Suprapubic skin (tissue), 4 donors: ENCODE measurements around the gene MDFI.

Source experiments
- EP300 ChIP-seq: sonication (generic); formaldehyde crosslinking; IDR thresholded peaks from one replicate; pipeline ENCODE4 v1.6.1; 2017; ENCODE audit warnings: antibody characterized with exemption
- POLR2A ChIP-seq, 2 donors: fragments of 450-650 bp; IDR thresholded peaks; one replicate each; pipeline ENCODE4 v1.6.1; 2017; ENCODE audit warnings: antibody characterized with exemption in 2 of 2, mild to moderate bottlenecking in 2 of 2, moderate library complexity in 2 of 2
- POLR2AphosphoS5 ChIP-seq, 3 donors: sonication (generic); formaldehyde crosslinking; IDR thresholded peaks; one replicate each; pipeline ENCODE4 v1.6.1; 2017; ENCODE audit warnings: antibody characterized with exemption in 3 of 3
- TF ChIP-seq, protein P1 (sequence below), 2 donors: fragments of 200-600 bp in 1 of 2; fragments of 450-650 bp in 1 of 2; sonication (generic) in 1 of 2; IDR thresholded peaks; one replicate each; pipeline ENCODE4 v1.5.1; 2016 to 2019; ENCODE audit warnings: antibody characterized with exemption in 2 of 2, mild to moderate bottlenecking in 1 of 2, moderate library complexity in 1 of 2

DNA sequence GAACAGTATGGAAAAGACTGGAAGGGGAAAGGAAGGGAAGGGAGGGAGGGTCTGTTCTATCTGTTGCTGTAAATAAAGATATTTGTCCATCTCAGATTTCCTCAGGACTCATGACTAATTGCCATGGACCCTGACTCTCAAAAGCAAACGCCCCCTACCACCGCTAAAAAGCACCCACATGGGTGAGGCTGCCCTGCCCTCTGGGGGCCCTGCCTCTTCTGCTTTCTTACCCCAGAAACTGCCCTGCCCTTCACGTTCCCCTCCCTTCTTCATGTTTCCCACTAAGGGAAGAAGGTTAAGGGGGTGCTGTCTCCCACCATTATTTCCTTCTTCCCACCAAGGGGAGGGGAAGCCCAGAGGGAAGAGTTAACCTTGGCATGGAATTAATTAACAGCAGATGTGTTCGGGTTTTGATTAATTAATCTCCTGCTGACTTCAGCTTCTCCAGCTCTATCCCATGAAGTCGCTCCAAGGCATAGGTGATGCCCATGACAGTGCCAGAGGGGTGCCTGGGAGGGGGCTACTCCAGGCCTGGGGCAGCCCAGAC is 16.0 kb downstream of the MDFI start:
- TF ChIP-seq, protein P1, sequence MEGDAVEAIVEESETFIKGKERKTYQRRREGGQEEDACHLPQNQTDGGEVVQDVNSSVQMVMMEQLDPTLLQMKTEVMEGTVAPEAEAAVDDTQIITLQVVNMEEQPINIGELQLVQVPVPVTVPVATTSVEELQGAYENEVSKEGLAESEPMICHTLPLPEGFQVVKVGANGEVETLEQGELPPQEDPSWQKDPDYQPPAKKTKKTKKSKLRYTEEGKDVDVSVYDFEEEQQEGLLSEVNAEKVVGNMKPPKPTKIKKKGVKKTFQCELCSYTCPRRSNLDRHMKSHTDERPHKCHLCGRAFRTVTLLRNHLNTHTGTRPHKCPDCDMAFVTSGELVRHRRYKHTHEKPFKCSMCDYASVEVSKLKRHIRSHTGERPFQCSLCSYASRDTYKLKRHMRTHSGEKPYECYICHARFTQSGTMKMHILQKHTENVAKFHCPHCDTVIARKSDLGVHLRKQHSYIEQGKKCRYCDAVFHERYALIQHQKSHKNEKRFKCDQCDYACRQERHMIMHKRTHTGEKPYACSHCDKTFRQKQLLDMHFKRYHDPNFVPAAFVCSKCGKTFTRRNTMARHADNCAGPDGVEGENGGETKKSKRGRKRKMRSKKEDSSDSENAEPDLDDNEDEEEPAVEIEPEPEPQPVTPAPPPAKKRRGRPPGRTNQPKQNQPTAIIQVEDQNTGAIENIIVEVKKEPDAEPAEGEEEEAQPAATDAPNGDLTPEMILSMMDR (IDR thresholded peaks at IDR 0.05) = no peak
- TF ChIP-seq POLR2AphosphoS5 (IDR thresholded peaks at IDR 0.05) (no peak), POLR2A (IDR thresholded peaks at IDR 0.05) (no peak), EP300 (no peak)
